Vagina (tissue), 2 donors: ENCODE data around the gene HOXA7.

ENCODE experiments used
- CTCF ChIP-seq, 3 experiments: fragments of 450-650 bp in 2 of 3; fragments of 200-600 bp in 1 of 3; sonication (generic) in 1 of 3; IDR thresholded peaks; one replicate each; pipeline ENCODE4 v1.5.1; 2017 to 2019; ENCODE audit warnings: antibody characterized with exemption in 3 of 3, mild to moderate bottlenecking in 2 of 3, moderate library complexity in 2 of 3
- POLR2A ChIP-seq, 2 donors: fragments of 450-650 bp; IDR thresholded peaks; one replicate each; pipeline ENCODE4 v1.6.1; 2017; ENCODE audit warnings: antibody characterized with exemption in 2 of 2, mild to moderate bottlenecking in 2 of 2, moderate library complexity in 2 of 2
- POLR2AphosphoS5 ChIP-seq, 2 donors: sonication (generic); formaldehyde crosslinking; IDR thresholded peaks; one replicate each; pipeline ENCODE4 v1.9.0; 2017; ENCODE audit warnings: antibody characterized with exemption in 2 of 2, mild to moderate bottlenecking in 2 of 2, low read depth in 1 of 2; ENCODE audit not compliant: insufficient read depth in 1 of 2

- peak; percentile 14 to 55 for TF ChIP-seq POLR2AphosphoS5 (IDR thresholded peaks at IDR 0.05; ENCODE audit: insufficient read depth in 1 of 2, low read depth in 1 of 2)
- peak in 2 of 3 experiments; percentile 26 to 37 for TF ChIP-seq CTCF (IDR thresholded peaks at IDR 0.05)
- TF ChIP-seq POLR2A (IDR thresholded peaks at IDR 0.05), result no peak
Measured at GRCh38 chr7:27143023-27143949, 13.2 kb downstream of the HOXA7 start, which contains the start of gene HOXA5.
